A673 (cell line): ENCODE data around the gene TMEFF2. TPM values are rescaled to one million over a fixed set of nuclear protein-coding genes. Genes with fewer than 3 reads are reported as not detected.

ENCODE experiments used
- BruUV-seq: library from RNA; stranded (reverse); fragments of 400-500 nt; replicated peaks from 2 replicates; lab custom pipeline; 2021; lab: Mats Ljungman, UMichigan
- CTCF ChIA-PET: fragments of 300-600 bp; sonication (Branson Sonifier 250); formaldehyde crosslinking; loops from one replicate; lab custom pipeline; 2022; ENCODE audit warnings: antibody characterized with exemption; lab: Charles Lee
- POLR2A ChIA-PET: fragments of 300-600 bp; sonication (Branson Sonifier 250); formaldehyde crosslinking; loops from one replicate; lab custom pipeline; 2022; ENCODE audit warnings: antibody characterized with exemption; ENCODE audit not compliant: low non-redundant PET; lab: Charles Lee
- DNase-seq: peaks from one replicate; pipeline ENCODE4 v3.0.0-alpha.2; 2015; ENCODE audit warnings: low spot score
- H3K27ac ChIP-seq: fragments of 200-600 bp; sonication (generic); 2 replicates; pipeline ENCODE4 v1.5.1; 2016; ENCODE audit warnings: mixed run types, low read depth, mild to moderate bottlenecking, mixed read lengths, antibody characterized with exemption, low read length; ENCODE audit not compliant: poor library complexity, severe bottlenecking
- H3K27me3 ChIP-seq: fragments of 200-600 bp; sonication (generic); replicated peaks from 2 replicates; pipeline ENCODE4 v1.6.1; 2017; ENCODE audit warnings: mixed run types, low read depth, mild to moderate bottlenecking, mixed read lengths, antibody characterized with exemption, low read length; ENCODE audit not compliant: insufficient read depth, poor library complexity
- H3K36me3 ChIP-seq: fragments of 200-600 bp; sonication (generic); 2 replicates; pipeline ENCODE4 v1.6.1; 2016; ENCODE audit warnings: mixed run types, mild to moderate bottlenecking, mixed read lengths, antibody characterized with exemption, low read length; ENCODE audit not compliant: insufficient read depth, poor library complexity, severe bottlenecking
- H3K4me1 ChIP-seq: fragments of 200-600 bp; sonication (generic); 2 replicates; pipeline ENCODE4 v1.6.1; 2017; ENCODE audit warnings: mixed run types, mild to moderate bottlenecking, mixed read lengths, antibody characterized with exemption, low read length; ENCODE audit not compliant: insufficient read depth, poor library complexity, severe bottlenecking
- H3K4me3 ChIP-seq: fragments of 200-600 bp; sonication (generic); 2 replicates; pipeline ENCODE4 v1.5.1; 2016; ENCODE audit warnings: low read depth, mixed run types, mild to moderate bottlenecking, mixed read lengths, low read length; ENCODE audit not compliant: poor library complexity, severe bottlenecking
- H3K9me3 ChIP-seq: fragments of 200-600 bp; sonication (generic); 2 replicates; pipeline ENCODE4 v1.6.1; 2016; ENCODE audit warnings: mixed run types, low read depth, mild to moderate bottlenecking, mixed read lengths, antibody characterized with exemption, low read length; ENCODE audit not compliant: poor library complexity, severe bottlenecking
- CTCF ChIP-seq: fragments of 300-800, 200-600 bp; sonication (generic); conservative IDR thresholded peaks from 2 replicates; pipeline ENCODE4 v1.5.1; 2017; ENCODE audit warnings: low read depth, mild to moderate bottlenecking, antibody characterized with exemption, low read length, moderate library complexity, mixed read lengths
- EZH2 ChIP-seq: fragments of 200-600 bp; sonication (generic); IDR thresholded peaks from 2 replicates; pipeline ENCODE4 v1.6.1; 2017; ENCODE audit warnings: borderline replicate concordance, low read depth, mild to moderate bottlenecking, mixed read lengths, antibody characterized with exemption, low read length; ENCODE audit not compliant: poor library complexity, severe bottlenecking
- intact Hi-C: fragments of 100-400 bp; cut with micrococcal nuclease; formaldehyde crosslinking; loops from one replicate; pipeline ENCODE4 v1.10.0; 2022; ENCODE audit not compliant: unreplicated experiment
- total RNA-seq: library from RNA; stranded (reverse); gene quantifications from 2 replicates; pipeline ENCODE4 v1.2.3, GENCODE V29; 2021

TMEFF2 gene
- total RNA-seq, 1 experiment from 2014 or later: 7.0 TPM

- no TSS peak for BruUV-seq
- Histone ChIP-seq H3K36me3 (no peaks in the 10 kb centered on the region), H3K27me3 (no peaks in the 10 kb centered on the region), H3K9me3 (no peaks in the 10 kb centered on the region), H3K4me1 (peaks cover 13% of the 10 kb centered on the region), H3K27ac (no peak overlapping the region), H3K4me3 (no peak overlapping the region)
- ChIA-PET POLR2A (no interaction called here), CTCF (no interaction called here)
- intact Hi-C loops: no loop called here
- TF ChIP-seq EZH2 (no peak), CTCF (no peak)
- no peak for DNase-seq
Observed at GRCh38 chr2:191907091-191907490, 287.6 kb downstream of the TMEFF2 start.

DNA sequence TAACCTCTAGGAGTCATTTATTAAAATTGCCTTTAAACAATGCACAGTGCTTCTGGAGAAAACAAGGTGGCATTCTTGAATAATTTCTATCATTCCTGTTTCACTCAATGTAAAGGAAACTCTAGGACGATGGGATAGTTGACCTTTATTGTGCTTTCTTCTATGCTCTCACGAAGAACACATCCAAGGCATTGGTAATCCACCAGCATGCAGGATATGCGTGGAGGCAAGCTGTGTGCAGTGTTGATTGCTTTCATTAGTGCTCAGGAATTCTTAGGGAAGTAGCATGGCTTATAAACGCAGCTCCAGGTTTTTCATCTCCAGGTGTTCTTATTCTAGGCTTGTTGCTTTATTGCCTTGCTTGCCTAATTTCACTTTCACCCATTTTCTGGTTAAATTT is 289.4 kb downstream of the TMEFF2 start:
- no peaks in the 10 kb centered on the region for H3K36me3 ChIP-seq
- TF ChIP-seq CTCF (no peak), EZH2 (no peak)
- intact Hi-C loops: no loop called here
- H3K27ac ChIP-seq: no peak overlapping the region
- ChIA-PET CTCF (no interaction called here), POLR2A (no interaction called here)
- BruUV-seq: no TSS peak
- DNase-seq: no peak
- H3K4me1 ChIP-seq: peaks cover 5% of the 10 kb centered on the region
- no peaks in the 10 kb centered on the region for H3K27me3 ChIP-seq
- no peaks in the 10 kb centered on the region for H3K9me3 ChIP-seq
- H3K4me3 ChIP-seq: no peak overlapping the region

DNA sequence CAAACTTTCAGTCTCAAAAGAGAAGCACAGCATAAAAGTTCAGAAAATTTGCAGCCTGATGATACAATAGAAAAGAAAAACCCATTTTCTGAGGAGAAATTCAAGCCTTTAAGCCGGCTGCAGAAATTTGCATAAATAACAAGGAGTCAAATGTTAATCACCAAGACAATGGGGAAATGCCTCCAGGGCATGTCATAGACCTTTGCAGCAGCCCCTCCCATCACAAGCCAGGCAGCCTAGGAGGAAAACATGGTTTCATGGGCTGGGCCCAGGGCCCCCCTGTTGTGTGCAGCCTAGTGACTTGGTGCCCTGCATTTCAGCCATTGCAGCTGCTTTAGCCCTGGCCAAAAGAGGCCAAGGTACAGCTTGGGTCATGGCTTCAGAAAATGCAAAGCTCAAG is 293.7 kb downstream of the TMEFF2 start:
- no TSS peak for BruUV-seq
- Histone ChIP-seq H3K27ac (no peak overlapping the region), H3K36me3 (no peaks in the 10 kb centered on the region), H3K9me3 (no peaks in the 10 kb centered on the region), H3K4me1 (no peaks in the 10 kb centered on the region), H3K27me3 (no peaks in the 10 kb centered on the region), H3K4me3 (no peak overlapping the region)
- TF ChIP-seq EZH2 (no peak), CTCF (no peak)
- ChIA-PET POLR2A (no interaction called here), CTCF (no interaction called here)
- intact Hi-C loops: no loop called here
- DNase-seq: no peak
